ENCODE measurements around the gene CTSA.

The CTSA gene
- total RNA-seq, result 45.0 to 147 (median 78.6) reads per million in 9 experiments

DNA sequence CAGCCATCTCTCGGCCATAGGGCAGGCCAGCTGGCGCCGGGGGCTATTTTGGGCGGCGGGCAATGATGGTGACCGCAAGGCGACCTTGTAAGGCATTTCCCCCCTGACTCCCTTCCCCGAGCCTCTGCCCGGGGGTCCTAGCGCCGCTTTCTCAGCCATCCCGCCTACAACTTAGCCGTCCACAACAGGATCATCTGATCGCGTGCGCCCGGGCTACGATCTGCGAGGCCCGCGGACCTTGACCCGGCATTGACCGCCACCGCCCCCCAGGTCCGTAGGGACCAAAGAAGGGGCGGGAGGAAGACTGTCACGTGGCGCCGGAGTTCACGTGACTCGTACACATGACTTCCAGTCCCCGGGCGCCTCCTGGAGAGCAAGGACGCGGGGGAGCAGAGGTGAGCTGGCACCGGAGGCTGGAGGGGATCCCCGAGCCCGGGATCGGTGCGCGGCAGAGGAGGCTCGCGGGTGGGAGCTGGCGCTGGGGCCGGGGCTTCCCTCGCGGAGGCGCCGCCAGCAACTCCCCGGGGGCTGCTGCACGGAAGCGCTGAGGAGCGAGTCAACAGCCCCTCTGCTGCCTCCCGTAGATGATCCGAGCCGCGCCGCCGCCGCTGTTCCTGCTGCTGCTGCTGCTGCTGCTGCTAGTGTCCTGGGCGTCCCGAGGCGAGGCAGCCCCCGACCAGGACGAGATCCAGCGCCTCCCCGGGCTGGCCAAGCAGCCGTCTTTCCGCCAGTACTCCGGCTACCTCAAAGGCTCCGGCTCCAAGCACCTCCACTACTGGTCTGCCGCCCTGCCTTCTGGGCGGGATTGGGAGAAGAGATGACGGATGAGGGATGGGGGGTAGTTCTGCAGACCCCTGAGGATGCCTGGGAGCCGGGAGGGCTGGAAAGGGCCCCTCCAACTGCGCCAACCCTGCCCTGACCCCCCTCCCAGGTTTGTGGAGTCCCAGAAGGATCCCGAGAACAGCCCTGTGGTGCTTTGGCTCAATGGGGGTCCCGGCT lies at the start of gene CTSA, which contains the start of gene NEURL2:
Gene CTSA (plus strand): TSS at position 351 of the 999 bp plus-strand sequence. CDS start 234 bp downstream, at position 585.
Gene NEURL2 (minus strand): TSS at position 224 of the 999 bp plus-strand sequence. CDS start 217 bp downstream, at position 7.
- Mint-ChIP-seq H3K27ac (peak within 1 kb of the TSS; percentile 79 to 92), H3K4me1 (ENCODE audit: low read depth in 2 of 2) (peaks cover 18 to 34% of the 10 kb centered on the region in 2 donors), H3K36me3 (ENCODE audit: insufficient read depth) (peaks cover 28% of the 10 kb centered on the region), H3K27me3 (no peaks in the 10 kb centered on the region), H3K9me3 (no peaks in the 10 kb centered on the region), H3K4me3 (peak within 1 kb of the TSS; percentile 92 to 94)
- peak; percentile 68 to 75 (median 70) for DNase-seq
- ATAC-seq (replicated peaks), result peak; percentile 76

DNA sequence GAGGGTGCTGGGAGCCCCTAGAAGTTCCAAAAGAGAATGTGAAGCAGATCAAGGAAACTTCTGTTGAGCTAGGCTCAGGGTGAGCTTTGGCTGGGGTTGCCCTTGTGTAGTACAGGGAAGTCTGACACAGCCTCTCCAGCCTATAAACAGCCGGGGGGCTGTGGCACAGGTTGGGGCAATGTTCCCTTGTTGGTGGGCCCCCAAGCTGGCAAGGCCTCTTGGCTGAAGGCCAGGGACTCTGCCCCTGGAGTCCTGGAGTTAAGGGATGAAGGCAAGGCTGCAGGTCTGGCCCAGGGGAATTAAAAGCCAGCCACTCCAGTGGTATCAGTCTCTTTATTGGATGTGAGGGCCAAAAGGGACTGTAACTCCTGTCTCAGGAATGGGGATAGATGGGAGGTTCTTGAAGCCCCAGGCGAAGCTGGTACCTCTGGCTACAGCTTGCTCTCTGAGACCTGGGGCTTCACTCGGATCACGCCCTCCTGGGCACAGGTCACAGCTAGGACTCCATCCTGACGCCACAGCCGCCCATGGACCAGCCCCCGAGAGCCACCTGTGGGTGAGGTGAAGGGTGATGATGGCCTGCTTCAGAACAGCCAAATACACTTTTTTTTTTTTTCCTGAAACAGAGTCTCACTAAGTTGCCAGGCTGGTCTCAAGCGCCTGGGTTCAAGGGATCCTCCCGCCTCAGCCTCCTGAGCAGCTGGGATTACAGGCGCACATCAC lies 49.6 kb upstream of the CTSA start:
- ATAC-seq (replicated peaks) (no peak), DNase-seq (no peak)
- Mint-ChIP-seq H3K36me3 (ENCODE audit: insufficient read depth) (peaks cover 21% of the 10 kb centered on the region), H3K27ac (peak overlapping the region in 1 of 2 donors; percentile 56), H3K4me1 (ENCODE audit: low read depth in 2 of 2) (peaks cover 6 to 10% of the 10 kb centered on the region in 2 donors), H3K9me3 (no peaks in the 10 kb centered on the region), H3K27me3 (no peaks in the 10 kb centered on the region), H3K4me3 (no peak overlapping the region)

DNA sequence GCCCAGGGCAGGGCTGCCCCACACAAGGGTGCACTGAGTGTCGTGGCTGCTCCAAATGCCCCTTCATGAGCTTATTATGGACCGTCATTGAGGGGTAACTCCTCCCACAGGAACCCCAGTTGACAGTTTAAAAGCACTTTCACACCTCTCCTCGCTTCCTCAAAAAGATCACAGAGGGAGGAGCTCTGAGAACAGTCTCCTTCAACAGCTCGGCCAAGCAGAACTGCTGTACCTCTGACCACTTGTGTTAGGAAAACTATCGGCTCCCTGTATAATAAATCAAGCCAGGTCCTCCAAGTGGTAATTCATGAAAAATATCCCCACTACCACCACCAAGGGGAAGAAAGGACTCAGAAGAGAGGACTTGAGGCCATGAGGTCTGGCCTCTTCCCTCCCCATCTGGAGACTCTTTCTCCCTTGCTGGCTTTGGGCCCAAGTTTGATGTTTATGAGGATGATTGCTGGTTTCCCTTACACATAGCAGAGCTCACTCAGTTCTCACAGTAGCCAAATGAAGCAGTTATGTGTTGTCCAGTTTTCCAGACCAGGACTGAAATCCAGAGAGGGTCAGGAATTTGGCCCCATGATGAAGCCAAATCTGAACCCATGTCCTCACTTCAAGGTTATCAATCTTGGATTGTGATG lies 48.8 kb upstream of the CTSA start:
- DNase-seq, result no peak
- H3K9me3 Mint-ChIP-seq, result no peaks in the 10 kb centered on the region
- H3K4me3 Mint-ChIP-seq, result no peak overlapping the region
- peak overlapping the region; percentile 15 to 56 for H3K27ac Mint-ChIP-seq
- peaks cover 24% of the 10 kb centered on the region for H3K36me3 Mint-ChIP-seq (ENCODE audit: insufficient read depth)
- peaks cover 6 to 10% of the 10 kb centered on the region in 2 donors for H3K4me1 Mint-ChIP-seq (ENCODE audit: low read depth in 2 of 2)
- no peak for ATAC-seq (replicated peaks)
- no peaks in the 10 kb centered on the region for H3K27me3 Mint-ChIP-seq

DNA sequence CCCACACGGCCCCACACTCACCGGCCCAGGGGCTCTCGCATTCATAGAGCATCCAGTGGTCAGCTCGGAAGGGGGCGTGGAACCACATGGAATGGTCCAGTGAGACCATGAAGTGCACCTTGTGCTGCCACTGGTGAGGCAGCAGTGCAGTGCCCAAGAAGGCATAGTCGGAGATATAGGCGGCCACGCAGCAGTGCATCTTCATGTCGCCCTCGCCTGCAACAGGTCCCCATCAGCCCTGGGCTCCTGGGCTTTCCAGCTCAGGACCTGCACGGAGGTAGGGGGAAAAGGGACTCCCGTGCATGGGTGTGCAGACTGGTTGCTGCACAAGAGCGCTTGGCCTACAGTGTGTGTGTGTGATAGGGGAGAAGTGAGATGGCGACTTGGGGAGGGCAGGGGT lies 47.6 kb upstream of the CTSA start:
- H3K36me3 Mint-ChIP-seq (ENCODE audit: insufficient read depth), result peaks cover 31% of the 10 kb centered on the region

DNA sequence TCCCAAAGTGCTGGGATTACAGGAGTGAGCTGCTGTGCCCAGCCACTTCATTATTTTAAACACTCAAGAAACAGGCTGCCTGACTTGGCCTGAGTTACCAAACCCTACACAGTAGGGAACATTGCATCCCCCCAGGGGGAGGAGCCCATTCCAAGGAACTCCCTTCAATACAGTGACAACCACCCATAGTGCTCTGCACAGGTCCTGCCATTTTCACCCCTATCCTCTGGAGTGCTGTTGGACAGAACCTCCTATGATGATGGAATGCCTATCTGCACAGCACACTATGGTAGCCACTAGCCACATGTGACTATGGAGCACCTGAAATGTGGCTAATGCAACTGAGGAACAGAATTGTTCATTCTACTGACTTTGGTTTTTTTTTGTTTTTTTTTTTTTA lies 45.7 kb upstream of the CTSA start:
- Mint-ChIP-seq H3K9me3 (no peaks in the 10 kb centered on the region), H3K4me1 (ENCODE audit: low read depth in 2 of 2) (peaks cover 6 to 10% of the 10 kb centered on the region in 2 donors), H3K4me3 (no peak overlapping the region), H3K27ac (no peak overlapping the region), H3K36me3 (ENCODE audit: insufficient read depth) (peaks cover 34% of the 10 kb centered on the region), H3K27me3 (no peaks in the 10 kb centered on the region)
- ATAC-seq (replicated peaks) (no peak), DNase-seq (no peak)

More for the DNA sequence above, 47.6 kb upstream of the CTSA start:
- H3K27ac Mint-ChIP-seq, result peak overlapping the region in 1 of 2 donors; percentile 26
- H3K9me3 Mint-ChIP-seq, result no peaks in the 10 kb centered on the region
- no peak overlapping the region for H3K4me3 Mint-ChIP-seq
- H3K4me1 Mint-ChIP-seq (ENCODE audit: low read depth in 2 of 2), result peaks cover 6 to 10% of the 10 kb centered on the region in 2 donors
- DNase-seq (no peak), ATAC-seq (replicated peaks) (no peak)
- no peaks in the 10 kb centered on the region for H3K27me3 Mint-ChIP-seq

DNA sequence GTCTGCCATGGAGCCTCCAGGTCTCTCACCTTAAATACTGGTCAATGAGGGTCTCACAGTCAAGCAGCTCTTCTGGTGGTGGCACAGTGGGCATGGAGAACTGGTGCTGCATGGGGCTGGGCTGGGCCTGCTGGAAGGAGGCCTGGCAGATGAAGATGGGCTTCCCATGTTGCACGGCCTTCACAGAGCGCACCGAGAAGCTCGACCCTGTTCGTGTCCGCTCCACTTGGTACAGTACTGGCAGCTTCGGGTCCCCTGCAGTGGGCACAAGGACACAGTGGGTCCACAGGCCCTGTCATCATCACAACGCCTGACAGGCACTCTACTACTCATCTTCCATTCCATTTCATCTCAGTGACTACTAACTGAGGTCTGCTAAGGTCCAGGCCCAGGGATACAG lies 42.7 kb upstream of the CTSA start:
- no peak overlapping the region for H3K27ac Mint-ChIP-seq
- peaks cover 51% of the 10 kb centered on the region for H3K36me3 Mint-ChIP-seq (ENCODE audit: insufficient read depth)
- ATAC-seq (replicated peaks) (no peak), DNase-seq (no peak)
- H3K4me3 Mint-ChIP-seq, result no peak overlapping the region
- H3K9me3 Mint-ChIP-seq, result no peaks in the 10 kb centered on the region
- H3K27me3 Mint-ChIP-seq, result no peaks in the 10 kb centered on the region
- H3K4me1 Mint-ChIP-seq (ENCODE audit: low read depth in 2 of 2), result peaks cover under 1 to 4% of the 10 kb centered on the region in 2 donors

DNA sequence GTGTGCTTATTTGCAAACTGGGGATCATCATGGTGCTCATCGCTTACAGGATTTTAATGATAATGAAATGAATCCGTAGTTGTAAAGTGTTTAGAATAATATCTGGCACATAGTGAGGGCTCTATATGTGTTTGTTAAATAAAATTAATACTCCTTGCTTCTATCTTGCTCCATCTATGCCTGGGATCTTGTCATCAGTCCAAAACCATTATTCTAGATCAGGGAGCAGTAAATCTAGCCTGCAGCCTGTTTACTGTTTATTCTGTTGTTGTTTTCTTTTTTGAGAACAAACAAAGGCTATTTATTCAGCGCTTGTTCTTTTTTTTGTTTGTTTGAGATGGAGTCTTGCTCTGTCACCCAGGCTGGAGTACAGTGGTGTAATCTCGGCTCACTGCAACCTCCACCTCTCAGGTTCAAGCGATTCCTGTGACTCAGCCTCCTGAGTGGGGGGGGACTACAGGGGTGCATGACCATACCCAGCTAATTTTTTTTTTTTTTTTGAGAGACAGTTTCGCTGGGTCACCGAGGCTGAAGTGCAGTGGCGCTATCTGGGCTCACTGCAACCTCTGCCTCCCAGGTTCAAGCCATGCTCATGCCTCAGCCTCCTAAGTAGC lies 42.1 kb upstream of the CTSA start:
- Mint-ChIP-seq H3K9me3 (no peaks in the 10 kb centered on the region), H3K4me3 (no peak overlapping the region), H3K27ac (no peak overlapping the region), H3K4me1 (ENCODE audit: low read depth in 2 of 2) (peaks cover 0 to 9% of the 10 kb centered on the region in 2 donors), H3K36me3 (ENCODE audit: insufficient read depth) (peaks cover 55% of the 10 kb centered on the region), H3K27me3 (no peaks in the 10 kb centered on the region)
- DNase-seq (no peak), ATAC-seq (replicated peaks) (no peak)

DNA sequence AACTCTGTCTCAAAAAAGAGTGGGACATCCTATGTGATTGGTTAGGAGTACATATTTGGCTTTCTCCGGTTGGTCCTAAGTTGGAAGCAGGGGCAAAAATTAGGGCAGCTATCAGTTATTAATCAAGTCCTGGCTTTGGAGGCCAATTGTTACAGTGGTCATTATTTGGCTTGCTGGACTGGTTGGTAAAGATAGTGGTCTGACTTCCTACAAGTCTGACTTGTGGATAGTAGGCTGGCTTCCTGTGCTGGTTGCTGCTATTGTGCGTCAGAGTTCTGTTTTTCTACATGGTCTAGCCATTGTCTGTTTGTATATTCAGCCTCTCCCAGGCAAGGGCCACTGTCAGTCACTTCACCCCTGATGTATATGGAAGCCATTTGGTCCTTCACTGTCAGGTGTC lies 40.9 kb upstream of the CTSA start:
- no peak for ATAC-seq (replicated peaks)
- Mint-ChIP-seq H3K4me3 (no peak overlapping the region), H3K27ac (no peak overlapping the region), H3K36me3 (ENCODE audit: insufficient read depth) (peaks cover 49% of the 10 kb centered on the region), H3K27me3 (no peaks in the 10 kb centered on the region), H3K4me1 (ENCODE audit: low read depth in 2 of 2) (peaks cover 4 to 9% of the 10 kb centered on the region in 2 donors), H3K9me3 (no peaks in the 10 kb centered on the region)
- no peak for DNase-seq

DNA sequence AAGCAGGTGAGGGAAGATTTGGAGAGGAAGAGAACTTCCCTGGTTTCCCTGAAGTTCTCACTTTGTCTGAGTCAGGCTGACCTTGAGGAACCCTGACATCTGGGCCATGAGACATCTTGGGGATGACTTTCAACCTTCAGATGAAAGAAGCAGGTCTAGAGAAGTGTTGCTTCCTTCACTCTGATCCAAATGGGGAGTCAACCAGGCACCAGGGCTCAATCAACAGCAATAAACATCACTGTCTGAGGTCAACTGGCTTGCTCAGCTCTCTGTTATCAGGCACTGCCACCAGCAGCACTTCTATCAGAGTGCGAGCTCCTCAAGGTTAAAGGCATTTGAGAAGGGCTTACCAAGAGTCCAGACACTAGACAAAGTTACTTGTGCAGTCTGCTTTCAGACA lies 40.2 kb upstream of the CTSA start:
- DNase-seq, result no peak
- H3K27me3 Mint-ChIP-seq, result no peaks in the 10 kb centered on the region
- no peak for ATAC-seq (replicated peaks)
- H3K4me1 Mint-ChIP-seq (ENCODE audit: low read depth in 2 of 2), result peaks cover 5 to 12% of the 10 kb centered on the region in 2 donors
- no peak overlapping the region for H3K4me3 Mint-ChIP-seq
- H3K27ac Mint-ChIP-seq, result no peak overlapping the region
- H3K9me3 Mint-ChIP-seq, result no peaks in the 10 kb centered on the region
- H3K36me3 Mint-ChIP-seq (ENCODE audit: insufficient read depth), result peaks cover 44% of the 10 kb centered on the region

DNA sequence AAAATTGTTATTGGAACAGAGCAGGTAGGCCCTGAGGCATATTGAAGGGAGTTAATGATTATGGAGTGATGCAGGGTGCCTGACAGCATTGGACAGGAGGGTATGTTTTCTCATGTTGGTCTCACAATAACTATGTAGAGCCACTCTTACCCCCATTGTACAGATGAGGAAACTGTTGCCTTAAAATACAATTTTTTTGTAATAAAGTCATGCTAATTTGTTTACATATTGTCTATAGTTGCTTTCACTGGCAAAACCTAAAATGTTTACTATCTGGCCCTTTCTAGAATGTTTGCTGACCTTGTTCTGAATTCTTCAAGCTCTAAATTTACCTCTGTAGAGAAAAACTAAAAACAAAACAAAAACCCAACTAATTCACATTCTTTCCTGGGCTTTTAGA lies 39.6 kb upstream of the CTSA start:
- Mint-ChIP-seq H3K9me3 (no peaks in the 10 kb centered on the region), H3K27me3 (no peaks in the 10 kb centered on the region), H3K4me1 (ENCODE audit: low read depth in 2 of 2) (peaks cover 9 to 18% of the 10 kb centered on the region in 2 donors), H3K4me3 (no peak overlapping the region), H3K27ac (no peak overlapping the region), H3K36me3 (ENCODE audit: insufficient read depth) (peaks cover 42% of the 10 kb centered on the region)
- no peak for DNase-seq
- no peak for ATAC-seq (replicated peaks)

DNA sequence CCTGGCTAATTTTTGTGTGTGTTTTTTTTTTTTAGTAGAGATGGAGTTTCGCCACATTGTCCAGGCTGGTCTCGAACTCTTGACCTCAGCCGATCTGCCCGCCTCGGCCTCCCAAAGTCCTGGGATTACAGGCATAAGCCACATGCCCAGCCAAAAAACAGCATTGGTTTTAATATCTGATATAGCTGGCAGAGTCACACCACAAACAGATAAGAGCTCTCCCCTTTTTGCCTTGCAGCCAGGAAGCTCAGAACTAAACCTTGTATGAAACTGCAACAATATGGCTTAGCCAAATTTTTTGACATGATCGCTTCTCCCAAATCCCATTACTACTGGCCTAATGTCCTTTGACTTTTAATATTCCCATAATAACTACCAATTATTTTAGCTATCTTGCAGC lies 38.8 kb upstream of the CTSA start:
- DNase-seq, result no peak
- ATAC-seq (replicated peaks), result no peak
- no peaks in the 10 kb centered on the region for H3K27me3 Mint-ChIP-seq
- H3K4me3 Mint-ChIP-seq, result no peak overlapping the region
- H3K9me3 Mint-ChIP-seq, result no peaks in the 10 kb centered on the region
- peaks cover 16 to 20% of the 10 kb centered on the region in 2 donors for H3K4me1 Mint-ChIP-seq (ENCODE audit: low read depth in 2 of 2)
- H3K36me3 Mint-ChIP-seq (ENCODE audit: insufficient read depth), result peaks cover 45% of the 10 kb centered on the region
- peak overlapping the region; percentile 44 to 83 for H3K27ac Mint-ChIP-seq

DNA sequence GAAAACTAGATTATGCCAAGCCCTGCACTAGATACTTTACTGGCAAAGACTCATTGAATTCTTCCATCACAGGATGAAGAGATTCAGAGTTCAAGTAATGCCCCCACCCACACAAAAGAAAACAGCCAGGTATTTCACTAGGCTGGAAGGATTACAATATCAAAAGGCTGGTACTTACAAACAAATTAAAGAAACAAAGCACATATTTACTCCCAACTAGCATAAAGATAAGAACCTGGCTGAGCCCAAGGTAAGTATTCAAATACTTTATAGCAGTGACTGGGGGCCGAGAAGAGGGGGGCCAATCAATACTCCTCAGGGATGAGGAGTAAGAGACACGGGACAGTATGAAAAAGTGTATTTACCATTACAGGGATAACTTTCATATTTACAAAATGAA lies 37.7 kb upstream of the CTSA start:
- Mint-ChIP-seq H3K27me3 (no peaks in the 10 kb centered on the region), H3K9me3 (no peaks in the 10 kb centered on the region), H3K4me1 (ENCODE audit: low read depth in 2 of 2) (peaks cover 25 to 28% of the 10 kb centered on the region in 2 donors), H3K4me3 (peak overlapping the region in 1 of 2 donors; percentile 46), H3K27ac (no peak overlapping the region), H3K36me3 (ENCODE audit: insufficient read depth) (peaks cover 47% of the 10 kb centered on the region)
- ATAC-seq (replicated peaks) (no peak), DNase-seq (no peak)

Data from effector memory CD8-positive, alpha-beta T cell (primary cell).